Ovary (tissue), 9 donors: ENCODE measurements around the gene PDSS2. TPM values are rescaled to one million over a fixed set of nuclear protein-coding genes. Genes with fewer than 3 reads are reported as not detected.
"Not testable (repeated sequence)": the region's sequence is repeated elsewhere in the genome, so short reads cannot be mapped to it uniquely, and the experiment has no call there.

Experiments used
- DNase-seq, 5 donors: peaks; one replicate each; pipeline ENCODE4 v3.0.0-alpha.2; 2019 to 2020
- H3K27ac ChIP-seq, 2 donors: fragments of 200-600 bp; one replicate each; pipeline versions ENCODE4 v1.5.1 to v1.8.0; 2019 to 2022
- H3K27me3 ChIP-seq: fragments of 200-600 bp; one replicate; pipeline ENCODE4 v1.8.0; 2022
- H3K36me3 ChIP-seq: fragments of 200-600 bp; sonication (generic); one replicate; pipeline ENCODE4 v1.5.1; 2019
- H3K4me1 ChIP-seq: one replicate; pipeline ENCODE4 v1.8.1; 2013; ENCODE audit warnings: mild to moderate bottlenecking, moderate library complexity; ENCODE audit not compliant: insufficient read depth
- H3K4me3 ChIP-seq: fragments of 200-600 bp; sonication (generic); one replicate; pipeline ENCODE4 v1.5.1; 2017
- H3K9me3 ChIP-seq, 2 donors: fragments of 200-600 bp in 1 of 2; sonication (generic) in 1 of 2; one replicate each; pipeline versions ENCODE4 v1.5.1 to v1.8.1; 2013 to 2019; ENCODE audit warnings: mild to moderate bottlenecking in 1 of 2, moderate library complexity in 1 of 2
- EP300 ChIP-seq: sonication (generic); formaldehyde crosslinking; IDR thresholded peaks from one replicate; pipeline ENCODE4 v1.6.1; 2017; ENCODE audit warnings: antibody characterized with exemption
- POLR2A ChIP-seq: fragments of 450-650 bp; IDR thresholded peaks from one replicate; pipeline ENCODE4 v1.6.1; 2017; ENCODE audit warnings: antibody characterized with exemption, mild to moderate bottlenecking, moderate library complexity
- WGBS, 3 donors: extraction: QIAGEN DNeasy Blood & Tissue Kit in 1 of 3; methylation state at CpG; one replicate each; pipeline versions ENCODE4 v1.1.5 to v1.1.7; 2013 to 2017; 5-methylcytosine and 5-hydroxymethylcytosine counted together
- intact Hi-C, 4 donors: fragments of 100-400 bp; cut with DNase I; formaldehyde crosslinking; loops; one replicate each; pipeline versions ENCODE4 v1.11.0 to v1.15.1; 2022 to 2023
- polyA plus RNA-seq, 2 donors: library from polyadenylated mRNA; stranded (reverse); fragments of 200-250 nt in 1 of 2; fragments of 350-450 nt in 1 of 2; fragmentation: Illumina TruSeq in 1 of 2; extraction: RNeasy Lipid Tissue Mini Kit (QIAGEN cat#74804) in 1 of 2; gene quantifications; one replicate each; pipeline ENCODE4 v1.2.3, GENCODE V29; 2013 to 2014
- total RNA-seq, 7 donors: library from RNA; depleted of rRNA in 2 of 7; stranded (reverse); fragments of >200 nt in 2 of 7; fragmentation: NEBNext Ultra II Directional in 3 of 7; extraction: Animal tissue kit (Norgen Biotek cat#: 25700) in 3 of 7; gene quantifications; one replicate each; pipeline versions ENCODE4 v1.1.0 to v1.2.4, GENCODE V29; 2016 to 2023
- TF ChIP-seq, protein P1 (sequence below), 3 donors: fragments of 450-650 bp in 2 of 3; fragments of 200-600 bp in 1 of 3; IDR thresholded peaks; one replicate each; pipeline versions ENCODE4 v1.5.1 to v1.8.0; 2016 to 2022; ENCODE audit warnings: antibody characterized with exemption in 3 of 3, mild to moderate bottlenecking in 1 of 3
- donor health status: DM: no; HTN: no; CAD: no; lungs with moderate emphysema.
- donor health status: DM: no; HTN: no; CAD: no.
- donor health status: Bipolar disorder and iron deficiency.
- donor health status: DM: yes; HTN: yes; CAD: no.
- donor health status: DM: no; HTN: no; CAD: no.
- donor health status: DM: yes; HTN: yes; CAD: no.

The PDSS2 gene
- total and polyA plus RNA-seq, 9 donors = 8.2 to 17.5 (median 12.0) TPM

DNA sequence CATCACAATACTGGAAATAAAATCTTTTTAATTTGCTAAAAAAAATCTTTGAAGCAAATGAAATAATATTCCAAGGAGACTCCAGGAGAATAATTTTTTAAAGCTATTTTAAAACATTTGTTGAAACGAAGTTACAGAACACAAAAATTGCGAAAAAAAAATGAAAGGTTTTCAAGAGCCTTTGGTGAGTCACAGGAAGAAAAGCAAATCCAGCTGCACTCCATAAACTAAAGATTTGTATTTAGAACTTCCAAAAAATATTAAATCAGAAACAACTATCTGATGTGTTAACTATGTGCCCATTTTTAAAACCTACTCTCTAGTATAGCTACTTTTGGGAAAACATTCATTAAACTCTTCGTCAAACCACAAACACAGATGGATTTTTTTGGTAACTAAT, 23.6 kb downstream of the PDSS2 start:
- TF ChIP-seq, protein P1, sequence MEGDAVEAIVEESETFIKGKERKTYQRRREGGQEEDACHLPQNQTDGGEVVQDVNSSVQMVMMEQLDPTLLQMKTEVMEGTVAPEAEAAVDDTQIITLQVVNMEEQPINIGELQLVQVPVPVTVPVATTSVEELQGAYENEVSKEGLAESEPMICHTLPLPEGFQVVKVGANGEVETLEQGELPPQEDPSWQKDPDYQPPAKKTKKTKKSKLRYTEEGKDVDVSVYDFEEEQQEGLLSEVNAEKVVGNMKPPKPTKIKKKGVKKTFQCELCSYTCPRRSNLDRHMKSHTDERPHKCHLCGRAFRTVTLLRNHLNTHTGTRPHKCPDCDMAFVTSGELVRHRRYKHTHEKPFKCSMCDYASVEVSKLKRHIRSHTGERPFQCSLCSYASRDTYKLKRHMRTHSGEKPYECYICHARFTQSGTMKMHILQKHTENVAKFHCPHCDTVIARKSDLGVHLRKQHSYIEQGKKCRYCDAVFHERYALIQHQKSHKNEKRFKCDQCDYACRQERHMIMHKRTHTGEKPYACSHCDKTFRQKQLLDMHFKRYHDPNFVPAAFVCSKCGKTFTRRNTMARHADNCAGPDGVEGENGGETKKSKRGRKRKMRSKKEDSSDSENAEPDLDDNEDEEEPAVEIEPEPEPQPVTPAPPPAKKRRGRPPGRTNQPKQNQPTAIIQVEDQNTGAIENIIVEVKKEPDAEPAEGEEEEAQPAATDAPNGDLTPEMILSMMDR (IDR thresholded peaks at IDR 0.05) = no peak
- TF ChIP-seq POLR2A = no peak
- TF ChIP-seq EP300 = no peak
- no peaks in the 10 kb centered on the region for H3K4me1 ChIP-seq

DNA sequence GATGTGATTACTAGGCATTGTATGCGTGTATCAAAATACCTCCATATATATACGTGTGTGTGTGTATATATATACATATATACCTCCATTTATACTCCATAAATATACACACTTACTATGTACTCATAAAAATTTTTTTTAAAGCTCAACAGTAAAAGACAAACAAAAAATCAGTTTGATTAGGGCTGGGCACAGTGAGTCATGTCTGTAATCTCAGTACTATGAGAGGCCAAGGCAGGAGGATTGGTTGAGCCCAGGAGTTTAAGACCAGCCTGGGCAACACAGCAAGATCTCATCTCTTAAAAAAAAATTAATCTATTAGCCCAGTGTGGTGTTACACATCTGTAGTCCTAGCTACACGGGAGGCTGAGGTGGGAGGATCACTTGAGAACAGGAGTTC, 24.6 kb downstream of the PDSS2 start:
- no peaks in the 10 kb centered on the region for H3K36me3 ChIP-seq
- H3K9me3 ChIP-seq = no peaks in the 10 kb centered on the region
- TF ChIP-seq EP300 (no peak), POLR2A (no peak)
- TF ChIP-seq, protein P1 (IDR thresholded peaks at IDR 0.05) = no peak
- H3K27ac ChIP-seq = no peak overlapping the region
- intact Hi-C loops = no loop called here
- H3K4me1 ChIP-seq = no peaks in the 10 kb centered on the region
- WGBS, 3 donors = 91 to 94% (median 92%) methylated on average over 3 of the region's 3 CpGs
- DNase-seq = no peak
- H3K4me3 ChIP-seq = no peak overlapping the region
- no peaks in the 10 kb centered on the region for H3K27me3 ChIP-seq

More for the DNA sequence above, 23.6 kb downstream of the PDSS2 start:
- Histone ChIP-seq H3K27ac (no peak overlapping the region), H3K36me3 (no peaks in the 10 kb centered on the region), H3K27me3 (no peaks in the 10 kb centered on the region), H3K4me3 (no peak overlapping the region), H3K9me3 (no peaks in the 10 kb centered on the region)
- WGBS, 3 donors = 17 to 31% (median 18%) methylated on average over 3 of the region's 3 CpGs
- intact Hi-C loops = no loop called here
- DNase-seq = no peak

DNA sequence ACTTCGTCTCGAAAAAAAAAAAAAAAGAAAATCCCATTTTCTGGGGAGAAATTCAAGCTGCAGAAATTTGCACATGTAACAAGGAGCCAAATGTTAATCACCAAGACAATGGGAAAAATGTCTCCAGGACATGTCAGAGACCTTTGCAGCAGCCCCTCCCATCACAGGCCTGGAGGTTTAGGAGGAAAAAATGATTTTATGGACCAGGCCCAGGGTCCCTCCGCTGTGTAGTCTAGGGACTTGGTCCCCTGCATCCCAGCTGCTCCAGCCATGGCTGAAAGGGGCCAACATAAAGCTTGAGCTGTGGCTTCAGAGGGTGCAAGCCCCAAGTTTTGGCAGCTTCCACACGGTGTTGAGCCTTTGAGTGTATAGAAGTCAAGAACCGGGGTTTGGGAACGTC, 33.4 kb downstream of the PDSS2 start:
- H3K36me3 ChIP-seq, H3K4me1 ChIP-seq, DNase-seq, H3K9me3 ChIP-seq, H3K4me3 ChIP-seq, H3K27ac ChIP-seq, H3K27me3 ChIP-seq, intact Hi-C loops: not testable (repeated sequence)
- whole genome bisulfite sequencing, 3 donors = 63 to 98% (median 95%) methylated on average over 6 of the region's 6 CpGs

DNA sequence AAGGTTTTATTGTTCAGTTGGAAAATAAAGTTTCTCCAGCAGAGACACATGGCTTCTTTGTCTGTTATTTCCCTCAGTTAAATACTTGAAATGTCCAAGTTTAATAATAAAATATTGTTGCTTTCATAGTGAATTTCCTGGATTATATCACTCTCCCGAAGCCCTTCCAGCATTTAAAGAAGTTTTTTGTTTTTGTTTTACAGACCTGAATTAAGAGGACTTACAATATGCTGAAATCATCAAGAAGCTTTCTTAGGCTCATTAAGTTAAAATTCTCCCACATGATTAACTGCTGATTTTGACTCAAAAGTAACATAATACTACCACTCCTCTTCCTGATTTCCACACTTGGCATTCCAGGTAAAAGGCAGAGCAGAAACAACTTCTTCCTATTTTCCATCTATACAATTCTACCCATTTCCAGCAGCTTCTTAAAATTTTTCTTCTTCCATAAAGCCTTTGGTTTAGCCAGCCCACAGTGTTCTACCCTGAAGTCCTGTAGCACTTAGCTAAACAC, 35.8 kb downstream of the PDSS2 start:
- H3K9me3 ChIP-seq = no peaks in the 10 kb centered on the region
- TF ChIP-seq EP300 = no peak
- TF ChIP-seq, protein P1 (IDR thresholded peaks at IDR 0.05) = no peak
- TF ChIP-seq POLR2A = no peak
- H3K4me3 ChIP-seq = no peak overlapping the region
- no peaks in the 10 kb centered on the region for H3K36me3 ChIP-seq
- no peak overlapping the region for H3K27ac ChIP-seq
- intact Hi-C loops = no loop called here
- DNase-seq = no peak
- H3K27me3 ChIP-seq = no peaks in the 10 kb centered on the region
- WGBS, 3 donors = 0 to 9% (median 5%) methylated on average over 1 of the region's 1 CpG
- no peaks in the 10 kb centered on the region for H3K4me1 ChIP-seq

DNA sequence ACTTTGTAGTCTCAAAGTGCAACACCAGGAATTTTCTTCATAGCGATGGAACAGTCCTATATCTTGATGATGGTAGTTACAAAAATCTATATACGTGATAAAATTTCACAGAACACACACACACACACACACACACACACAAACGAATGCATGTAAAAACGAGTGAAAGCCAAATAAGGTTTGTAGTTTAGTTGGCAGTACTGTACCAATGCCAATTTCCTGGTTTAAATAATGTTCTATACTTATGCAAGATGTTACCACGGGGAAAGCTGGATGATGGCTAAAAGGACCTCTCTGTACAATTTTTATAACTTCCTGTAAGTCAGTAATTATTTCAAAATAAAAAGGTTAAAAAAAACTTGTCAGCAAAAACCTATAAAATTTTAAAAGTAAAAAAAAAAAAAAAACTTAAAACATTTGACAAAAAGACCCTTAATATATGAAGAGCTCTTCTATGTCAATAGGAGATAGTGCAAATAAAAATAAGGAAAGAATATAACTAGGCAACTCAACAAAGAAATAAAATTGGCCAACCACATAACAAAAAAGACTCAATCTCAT, 37.6 kb downstream of the PDSS2 start:
- no peaks in the 10 kb centered on the region for H3K27me3 ChIP-seq
- intact Hi-C loops = no loop called here
- no peak for DNase-seq
- H3K36me3 ChIP-seq = no peaks in the 10 kb centered on the region
- no peaks in the 10 kb centered on the region for H3K9me3 ChIP-seq
- no peak overlapping the region for H3K27ac ChIP-seq
- no peak overlapping the region for H3K4me3 ChIP-seq
- no peaks in the 10 kb centered on the region for H3K4me1 ChIP-seq
- TF ChIP-seq POLR2A (no peak), EP300 (no peak)
- TF ChIP-seq, protein P1 (IDR thresholded peaks at IDR 0.05) = no peak
- 81 to 83% (median 82%) methylated on average over 5 of the region's 5 CpGs for WGBS, 3 donors
